ENCODE results near the gene SGMS1. TPM values are rescaled to one million over a fixed set of nuclear protein-coding genes. Genes with fewer than 3 reads are reported as not detected.
"Not testable (repeated sequence)": the region's sequence is repeated elsewhere in the genome, so short reads cannot be mapped to it uniquely, and the experiment has no call there.

SGMS1 gene
- polyA plus RNA-seq, 1 experiment: 21.1 TPM

DNA sequence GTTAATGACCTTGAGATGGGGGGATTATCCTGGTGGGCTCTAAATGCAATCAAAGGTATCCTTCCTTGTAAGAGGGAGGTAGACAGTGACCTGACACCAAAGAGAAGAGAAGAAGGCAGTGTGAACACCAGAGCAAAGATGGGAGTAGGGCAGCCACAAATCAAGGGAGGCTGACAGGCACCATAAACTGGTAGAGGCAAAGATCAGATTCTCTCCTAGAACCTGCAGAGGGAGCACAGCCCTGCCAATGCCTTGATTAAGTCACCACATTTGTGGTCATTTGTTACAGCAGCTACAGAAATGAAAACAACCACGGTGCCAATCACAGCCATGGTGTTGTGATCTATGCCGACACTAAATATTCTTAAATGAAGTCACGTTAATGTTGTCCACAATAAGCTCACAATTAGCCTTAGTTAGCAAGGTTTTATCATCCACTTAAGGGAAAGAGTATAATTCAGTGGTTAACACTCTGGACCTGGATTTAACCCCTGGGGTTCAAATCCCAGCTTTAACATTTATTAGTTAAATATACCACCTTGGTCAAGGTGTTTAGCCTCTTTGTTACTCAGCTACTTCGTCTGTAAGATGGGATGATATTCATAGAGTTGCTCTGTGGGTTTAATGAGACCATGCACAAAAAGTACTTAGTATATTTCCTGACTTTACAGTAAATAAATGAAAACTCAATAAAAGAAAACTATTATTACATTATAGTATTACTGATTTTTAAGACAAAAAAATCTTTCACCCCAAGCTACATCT, 70.8 kb downstream of the SGMS1 start:
- H3K27me3 ChIP-seq (ENCODE audit: control insufficient read depth, insufficient read depth, low read length): no peaks in the 10 kb centered on the region
- H3K36me3 ChIP-seq (ENCODE audit: control insufficient read depth, insufficient read depth, low read length): no peaks in the 10 kb centered on the region
- no peak overlapping the region for H3K4me3 ChIP-seq (ENCODE audit: low read depth, low read length)
- POLR2A ChIA-PET: interaction anchor here (0.5 kb wide), 1 partner anchor 71 kb away, joined by 3 read pairs; the partner anchor contains the start of gene SGMS1
- TF ChIP-seq CTCF (IDR thresholded peaks at IDR 0.05; ENCODE audit: insufficient read depth, low read depth, low read length): peak; percentile 45
- no peak for DNase-seq (ENCODE audit: low read depth)
- CTCF ChIA-PET: interaction anchor here (0.6 to 1.6 kb wide), 7 partner anchors 37 to 185 kb away, joined by 3 to 4 read pairs (median 3); partner anchors contain the start of gene SGMS1

- DNase-seq (ENCODE audit: low read depth): peak; percentile 95
- POLR2A ChIA-PET: no interaction called here
- CTCF ChIA-PET: interaction anchor here (0.6 to 1.6 kb wide), 2 partner anchors 71 to 150 kb away, joined by 3 read pairs; partner anchors contain the start of gene SGMS1
Observed at GRCh38 chr10:50552308-50552707, 71.4 kb downstream of the SGMS1 start.

GRCh38 chr10:50551894-50552293, 71.9 kb downstream of the SGMS1 start:
- TF ChIP-seq CTCF (IDR thresholded peaks at IDR 0.05; ENCODE audit: insufficient read depth, low read depth, low read length): no peak
- Histone ChIP-seq H3K4me3 (ENCODE audit: low read depth, low read length) (no peak overlapping the region), H3K27me3 (ENCODE audit: control insufficient read depth, insufficient read depth, low read length) (no peaks in the 10 kb centered on the region), H3K36me3 (ENCODE audit: control insufficient read depth, insufficient read depth, low read length) (no peaks in the 10 kb centered on the region)
- CTCF ChIA-PET: interaction anchor here (0.6 to 1.6 kb wide), 2 partner anchors 72 to 150 kb away, joined by 3 read pairs; partner anchors contain the start of gene SGMS1
- POLR2A ChIA-PET: no interaction called here
- DNase-seq (ENCODE audit: low read depth): no peak

More at GRCh38 chr10:50552308-50552707, 71.4 kb downstream of the SGMS1 start:
- Histone ChIP-seq H3K36me3 (ENCODE audit: control insufficient read depth, insufficient read depth, low read length) (no peaks in the 10 kb centered on the region), H3K4me3 (ENCODE audit: low read depth, low read length) (no peak overlapping the region), H3K27me3 (ENCODE audit: control insufficient read depth, insufficient read depth, low read length) (no peaks in the 10 kb centered on the region)
- TF ChIP-seq CTCF (IDR thresholded peaks at IDR 0.05; ENCODE audit: insufficient read depth, low read depth, low read length): no peak

- TF ChIP-seq CTCF (IDR thresholded peaks at IDR 0.05; ENCODE audit: insufficient read depth, low read depth, low read length): no peak
- ChIA-PET POLR2A (no interaction called here), CTCF (no interaction called here)
- H3K27me3 ChIP-seq (ENCODE audit: control insufficient read depth, insufficient read depth, low read length): no peaks in the 10 kb centered on the region
- no peak overlapping the region for H3K4me3 ChIP-seq (ENCODE audit: low read depth, low read length)
- no peaks in the 10 kb centered on the region for H3K36me3 ChIP-seq (ENCODE audit: control insufficient read depth, insufficient read depth, low read length)
- no peak for DNase-seq (ENCODE audit: low read depth)
Observed at GRCh38 chr10:50550291-50550839, 73.4 kb downstream of the SGMS1 start.

GRCh38 chr10:50549186-50549585, 74.6 kb downstream of the SGMS1 start:
- CTCF ChIA-PET; POLR2A ChIA-PET; H3K4me3 ChIP-seq (ENCODE audit: low read depth, low read length): not testable (repeated sequence)

GRCh38 chr10:50548481-50548880, 75.3 kb downstream of the SGMS1 start:
- H3K36me3 ChIP-seq (ENCODE audit: control insufficient read depth, insufficient read depth, low read length); CTCF ChIA-PET; H3K27me3 ChIP-seq (ENCODE audit: control insufficient read depth, insufficient read depth, low read length); POLR2A ChIA-PET; H3K4me3 ChIP-seq (ENCODE audit: low read depth, low read length); DNase-seq (ENCODE audit: low read depth): not testable (repeated sequence)

More at GRCh38 chr10:50549186-50549585, 74.6 kb downstream of the SGMS1 start:
- H3K27me3 ChIP-seq (ENCODE audit: control insufficient read depth, insufficient read depth, low read length); H3K36me3 ChIP-seq (ENCODE audit: control insufficient read depth, insufficient read depth, low read length); DNase-seq (ENCODE audit: low read depth): not testable (repeated sequence)

GRCh38 chr10:50546287-50546686, 77.5 kb downstream of the SGMS1 start:
- DNase-seq (ENCODE audit: low read depth); H3K36me3 ChIP-seq (ENCODE audit: control insufficient read depth, insufficient read depth, low read length); H3K4me3 ChIP-seq (ENCODE audit: low read depth, low read length); CTCF ChIA-PET; H3K27me3 ChIP-seq (ENCODE audit: control insufficient read depth, insufficient read depth, low read length); POLR2A ChIA-PET: not testable (repeated sequence)
